ENCODE data around the gene CEPT1.

- TF ChIP-seq POLR2A (IDR thresholded peaks at IDR 0.05; ENCODE audit: low read depth, low read length) (no peak), TAF1 (IDR thresholded peaks at IDR 0.05; ENCODE audit: low read depth, low read length) (no peak), POLR2AphosphoS5 (IDR thresholded peaks at IDR 0.05; ENCODE audit: low read depth, low read length) (no peak), SPI1 (IDR thresholded peaks at IDR 0.05; ENCODE audit: low read depth, low read length) (no peak), PAX5 (IDR thresholded peaks at IDR 0.05; ENCODE audit: insufficient read depth, low read length, severe bottlenecking) (no peak)
These were observed 32.4 kb downstream of the CEPT1 start for GRCh38 chr1:111172463-111172862.

Data from GM12891 (cell line).